GM12875 (cell line): Measurements from ENCODE around the gene MX1.

Experiments
- H3K4me3 ChIP-seq: one replicate; pipeline ENCODE4 v1.5.1; 2011; ENCODE audit warnings: low read depth, low read length, control low read depth
- TF ChIP-seq, protein P1 (sequence below): IDR thresholded peaks from 2 replicates; pipeline ENCODE4 v1.5.1; 2011; ENCODE audit warnings: low read depth, mild to moderate bottlenecking, control low read depth, inconsistent platforms, low read length, moderate library complexity, borderline replicate concordance; ENCODE audit not compliant: insufficient read depth

MX1 gene

DNA sequence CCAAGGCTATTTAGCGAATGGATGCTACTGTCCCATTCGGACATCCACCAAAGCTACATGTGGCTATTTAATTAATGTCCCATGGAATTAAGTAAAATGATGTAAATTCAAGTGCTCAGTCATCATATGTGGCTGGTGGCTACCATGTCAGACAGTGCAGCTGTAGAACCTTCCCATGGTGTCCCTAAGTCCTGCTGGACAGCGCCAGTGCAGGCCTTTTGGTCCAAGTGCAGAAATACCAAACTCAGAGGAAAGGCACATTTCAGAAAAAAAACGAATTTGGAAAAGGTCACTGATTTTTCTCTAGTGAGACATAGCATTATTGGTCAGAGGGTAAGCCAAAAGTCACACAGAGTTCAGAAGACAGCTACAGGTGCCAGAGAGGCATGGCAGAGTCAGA lies 64.3 kb downstream of the MX1 start:
- TF ChIP-seq, protein P1, sequence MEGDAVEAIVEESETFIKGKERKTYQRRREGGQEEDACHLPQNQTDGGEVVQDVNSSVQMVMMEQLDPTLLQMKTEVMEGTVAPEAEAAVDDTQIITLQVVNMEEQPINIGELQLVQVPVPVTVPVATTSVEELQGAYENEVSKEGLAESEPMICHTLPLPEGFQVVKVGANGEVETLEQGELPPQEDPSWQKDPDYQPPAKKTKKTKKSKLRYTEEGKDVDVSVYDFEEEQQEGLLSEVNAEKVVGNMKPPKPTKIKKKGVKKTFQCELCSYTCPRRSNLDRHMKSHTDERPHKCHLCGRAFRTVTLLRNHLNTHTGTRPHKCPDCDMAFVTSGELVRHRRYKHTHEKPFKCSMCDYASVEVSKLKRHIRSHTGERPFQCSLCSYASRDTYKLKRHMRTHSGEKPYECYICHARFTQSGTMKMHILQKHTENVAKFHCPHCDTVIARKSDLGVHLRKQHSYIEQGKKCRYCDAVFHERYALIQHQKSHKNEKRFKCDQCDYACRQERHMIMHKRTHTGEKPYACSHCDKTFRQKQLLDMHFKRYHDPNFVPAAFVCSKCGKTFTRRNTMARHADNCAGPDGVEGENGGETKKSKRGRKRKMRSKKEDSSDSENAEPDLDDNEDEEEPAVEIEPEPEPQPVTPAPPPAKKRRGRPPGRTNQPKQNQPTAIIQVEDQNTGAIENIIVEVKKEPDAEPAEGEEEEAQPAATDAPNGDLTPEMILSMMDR, result no peak
- H3K4me3 ChIP-seq, result no peak overlapping the region

DNA sequence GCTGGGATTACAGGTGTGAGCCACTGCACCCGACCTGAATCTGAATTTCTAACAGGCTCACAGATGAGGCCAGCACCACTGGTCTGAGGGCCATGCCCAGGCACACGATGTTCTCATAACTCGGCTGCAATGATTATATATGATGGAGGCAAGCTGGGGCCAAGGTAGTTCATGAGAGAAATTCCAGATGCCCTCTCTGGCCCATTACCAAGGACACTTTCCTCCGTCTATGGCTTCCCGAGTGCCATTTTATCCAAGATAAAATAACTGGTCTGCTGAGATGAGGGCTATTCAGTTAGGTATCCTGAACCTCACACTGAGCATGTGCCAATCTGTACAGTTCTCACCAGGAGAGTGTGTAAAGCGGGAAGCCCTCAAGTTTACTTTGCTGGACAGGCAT lies 65.4 kb downstream of the MX1 start:
- TF ChIP-seq, protein P1, result no peak
- no peak overlapping the region for H3K4me3 ChIP-seq

DNA sequence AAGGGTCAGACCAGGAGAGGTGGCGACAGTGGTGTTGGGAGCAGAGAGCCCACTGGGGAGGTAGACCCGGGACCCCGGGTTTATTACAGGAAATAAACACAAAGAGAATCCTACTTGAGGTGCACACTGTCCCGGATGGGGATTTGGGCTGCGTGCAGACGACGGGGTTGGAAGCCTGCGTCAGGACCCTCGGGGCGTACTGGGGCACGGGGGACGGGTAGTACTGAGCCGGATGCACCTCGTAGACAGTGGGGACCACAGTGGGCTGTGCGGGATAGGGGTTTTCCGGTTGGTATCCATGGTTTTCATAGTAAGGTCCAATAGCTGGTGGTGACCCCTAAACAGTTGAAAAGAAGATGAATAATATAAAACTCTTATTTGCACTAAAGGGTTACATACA lies 68.2 kb downstream of the MX1 start:
- no peak overlapping the region for H3K4me3 ChIP-seq
- TF ChIP-seq, protein P1, result no peak

DNA sequence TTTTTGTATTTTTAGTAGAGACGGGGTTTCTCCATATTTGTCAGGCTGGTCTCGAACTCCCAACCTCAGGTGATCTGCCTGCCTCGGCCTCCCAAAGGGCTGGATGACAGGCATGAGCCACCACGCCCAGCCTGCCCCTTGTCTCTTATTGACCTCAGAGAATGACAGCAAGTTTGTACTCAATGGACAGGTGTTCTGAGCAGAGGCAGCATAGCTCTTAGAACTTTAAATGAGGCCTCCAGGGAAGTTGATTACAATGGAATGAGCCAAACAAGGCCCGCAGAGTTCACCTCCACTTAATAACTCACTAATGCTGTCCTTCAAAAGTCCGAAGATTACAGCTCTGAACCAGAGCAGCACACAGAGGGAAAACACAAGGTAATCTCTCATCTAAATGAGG lies 71.0 kb downstream of the MX1 start:
- no peak overlapping the region for H3K4me3 ChIP-seq
- TF ChIP-seq, protein P1, result no peak

DNA sequence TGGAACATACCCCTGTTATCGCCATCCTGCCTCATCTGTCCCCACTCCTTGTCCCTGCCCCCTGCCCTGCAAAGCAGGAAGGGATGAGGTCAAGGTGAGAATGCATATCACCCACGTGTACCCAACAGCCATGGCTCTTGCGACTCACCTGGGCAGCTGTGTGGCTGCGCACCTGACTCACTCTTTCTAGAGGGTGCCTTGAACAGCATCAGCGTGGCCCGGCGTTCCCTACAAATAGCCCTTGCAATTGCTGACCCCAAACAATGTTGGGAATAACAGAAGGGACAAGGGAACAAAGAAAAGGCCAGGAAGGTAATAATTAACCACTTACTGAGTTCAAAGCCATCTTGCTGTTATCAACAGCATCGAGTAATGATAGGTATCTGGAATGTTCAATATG lies 71.7 kb downstream of the MX1 start:
- no peak overlapping the region for H3K4me3 ChIP-seq
- TF ChIP-seq, protein P1, result no peak

DNA sequence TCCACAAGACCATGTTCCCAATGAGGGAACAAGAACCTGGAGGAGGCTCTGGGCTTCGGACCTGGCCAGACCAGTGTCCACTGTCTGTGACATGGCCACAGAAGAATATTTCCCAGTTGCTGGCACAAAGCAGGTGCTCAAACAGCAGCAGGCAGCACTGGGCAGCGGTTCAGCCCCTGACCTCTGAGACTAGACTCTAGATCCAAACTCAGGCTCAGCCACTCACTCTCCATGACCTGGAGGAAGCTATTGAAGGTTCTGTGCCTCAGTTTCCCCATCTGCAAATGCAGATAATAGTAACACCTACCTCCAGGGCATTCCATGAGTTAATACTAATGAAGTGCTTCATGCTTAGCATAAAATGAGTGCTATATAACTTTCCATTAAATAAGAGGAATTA lies 73.9 kb downstream of the MX1 start:
- TF ChIP-seq, protein P1, result no peak
- H3K4me3 ChIP-seq, result no peak overlapping the region

DNA sequence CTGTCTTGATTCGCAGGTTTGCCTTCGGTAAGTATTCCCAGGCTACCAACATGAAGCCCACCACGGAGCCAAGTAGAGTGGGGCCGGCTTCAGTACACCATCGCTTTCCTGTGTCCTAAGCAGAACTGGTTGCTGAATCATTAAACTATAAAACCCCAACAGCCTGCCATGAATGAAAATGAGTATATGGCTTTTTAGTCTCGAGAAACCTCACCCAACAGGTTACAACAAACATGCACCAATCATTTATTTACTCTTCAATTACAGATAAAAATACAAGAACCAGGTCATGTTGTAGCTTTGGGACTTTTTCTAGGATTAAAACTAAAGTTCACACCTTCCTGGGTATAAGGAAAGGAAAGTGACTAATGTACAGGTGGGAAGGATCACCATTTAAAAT lies 74.3 kb downstream of the MX1 start:
- TF ChIP-seq, protein P1, result no peak
- no peak overlapping the region for H3K4me3 ChIP-seq
